ENCODE measurements around the gene PLCB4.

The PLCB4 gene

DNA sequence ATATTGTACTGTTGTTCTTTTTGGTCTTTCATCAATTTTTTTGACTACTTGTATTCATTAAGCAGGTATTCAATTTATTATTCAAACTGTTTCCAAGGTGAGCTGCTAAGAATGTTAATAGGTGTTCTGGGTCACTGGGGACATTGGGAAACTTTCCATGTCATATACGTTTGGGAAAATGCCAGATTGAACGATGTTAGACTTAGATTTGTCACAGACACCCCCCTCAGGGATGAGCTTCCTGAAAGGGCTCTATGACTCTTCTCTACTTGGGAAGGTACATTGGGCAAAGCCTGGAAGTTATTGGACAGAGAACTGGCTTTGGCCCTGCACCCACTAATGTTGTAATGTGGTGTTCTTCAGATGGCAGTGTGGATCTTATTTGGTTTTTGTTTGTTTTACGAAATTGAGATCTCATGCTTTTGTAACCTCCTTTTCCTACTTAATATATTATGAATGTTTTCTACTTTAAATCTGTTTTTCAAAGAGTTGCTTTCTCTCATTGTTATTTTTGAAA, 42.1 kb downstream of the PLCB4 start:
- TF ChIP-seq, protein P1, sequence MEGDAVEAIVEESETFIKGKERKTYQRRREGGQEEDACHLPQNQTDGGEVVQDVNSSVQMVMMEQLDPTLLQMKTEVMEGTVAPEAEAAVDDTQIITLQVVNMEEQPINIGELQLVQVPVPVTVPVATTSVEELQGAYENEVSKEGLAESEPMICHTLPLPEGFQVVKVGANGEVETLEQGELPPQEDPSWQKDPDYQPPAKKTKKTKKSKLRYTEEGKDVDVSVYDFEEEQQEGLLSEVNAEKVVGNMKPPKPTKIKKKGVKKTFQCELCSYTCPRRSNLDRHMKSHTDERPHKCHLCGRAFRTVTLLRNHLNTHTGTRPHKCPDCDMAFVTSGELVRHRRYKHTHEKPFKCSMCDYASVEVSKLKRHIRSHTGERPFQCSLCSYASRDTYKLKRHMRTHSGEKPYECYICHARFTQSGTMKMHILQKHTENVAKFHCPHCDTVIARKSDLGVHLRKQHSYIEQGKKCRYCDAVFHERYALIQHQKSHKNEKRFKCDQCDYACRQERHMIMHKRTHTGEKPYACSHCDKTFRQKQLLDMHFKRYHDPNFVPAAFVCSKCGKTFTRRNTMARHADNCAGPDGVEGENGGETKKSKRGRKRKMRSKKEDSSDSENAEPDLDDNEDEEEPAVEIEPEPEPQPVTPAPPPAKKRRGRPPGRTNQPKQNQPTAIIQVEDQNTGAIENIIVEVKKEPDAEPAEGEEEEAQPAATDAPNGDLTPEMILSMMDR (IDR thresholded peaks at IDR 0.05; ENCODE audit: insufficient read depth, low read depth, low read length, missing control alignments) = no peak
- no peak for DNase-seq (ENCODE audit: low read depth)
- no peak overlapping the region for H3K4me3 ChIP-seq (ENCODE audit: low read length)

DNA sequence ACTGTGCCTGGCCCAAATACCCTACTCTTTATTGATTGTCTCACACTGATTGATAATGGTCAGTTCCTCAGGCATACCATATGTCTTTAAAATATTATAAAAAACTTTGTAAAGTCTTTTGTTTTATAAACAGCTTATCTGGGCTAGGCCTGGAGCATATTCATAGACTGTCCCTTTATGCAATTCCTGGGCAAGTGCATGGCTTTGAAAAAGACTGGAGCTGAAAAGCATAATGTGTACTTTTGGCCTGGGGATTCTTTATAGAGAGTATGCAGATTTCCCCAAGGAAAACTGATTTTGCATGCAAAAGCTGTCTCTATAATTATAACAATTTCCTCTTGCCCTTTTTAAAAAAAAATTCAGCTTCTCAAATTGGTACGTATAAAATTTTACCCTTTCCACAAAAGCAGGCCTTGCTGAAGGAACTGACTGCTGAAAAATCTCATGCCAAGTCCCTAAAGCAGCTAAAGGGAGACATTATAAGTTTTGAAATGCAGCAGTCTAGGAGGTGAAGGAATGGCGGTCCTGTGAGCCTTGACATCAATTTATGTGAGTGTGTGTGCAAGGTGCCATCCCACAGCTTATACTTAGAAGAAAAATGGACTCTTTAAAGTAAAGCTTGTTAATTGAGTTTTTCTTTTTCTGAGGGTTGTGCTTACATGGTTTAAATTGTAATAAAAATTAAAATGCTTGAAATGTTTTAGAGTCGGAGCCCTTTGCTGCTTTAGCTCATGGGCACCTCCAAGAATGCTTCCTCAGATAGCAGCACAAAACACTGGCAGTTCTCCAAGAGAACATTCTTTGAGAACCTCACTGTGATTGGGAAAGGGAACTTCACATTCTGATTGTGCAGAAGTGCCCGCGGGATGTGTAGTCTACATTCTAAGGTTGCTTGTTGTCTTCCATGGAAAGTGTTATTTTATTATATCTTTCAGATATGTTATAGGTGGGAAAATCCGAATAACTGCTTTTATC, 43.9 kb downstream of the PLCB4 start:
- H3K4me3 ChIP-seq (ENCODE audit: low read length) = no peak overlapping the region
- TF ChIP-seq, protein P1 (IDR thresholded peaks at IDR 0.05; ENCODE audit: insufficient read depth, low read depth, low read length, missing control alignments) = no peak
- DNase-seq (ENCODE audit: low read depth) = peak; percentile 61

DNA sequence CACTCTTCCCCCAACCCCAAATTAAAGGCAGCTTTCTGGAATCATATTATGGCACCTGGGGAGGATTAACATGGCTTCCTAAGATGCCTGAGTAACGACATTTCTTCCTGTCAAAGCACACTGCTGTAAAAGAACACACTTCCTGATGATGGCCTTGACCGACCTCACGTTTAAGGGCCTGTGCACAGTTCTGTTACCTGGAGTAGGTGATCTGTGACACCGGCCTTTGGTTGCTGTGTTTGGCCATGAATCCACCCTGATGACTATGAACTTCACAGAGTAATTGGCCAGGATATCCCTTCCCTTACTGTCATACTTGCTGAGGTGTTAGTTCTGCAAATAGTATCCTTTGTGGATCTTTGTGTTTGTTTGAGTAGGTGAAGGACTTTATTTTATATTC, 45.8 kb downstream of the PLCB4 start:
- TF ChIP-seq, protein P1 (IDR thresholded peaks at IDR 0.05; ENCODE audit: insufficient read depth, low read depth, low read length, missing control alignments) = no peak
- DNase-seq (ENCODE audit: low read depth) = no peak
- no peak overlapping the region for H3K4me3 ChIP-seq (ENCODE audit: low read length)

DNA sequence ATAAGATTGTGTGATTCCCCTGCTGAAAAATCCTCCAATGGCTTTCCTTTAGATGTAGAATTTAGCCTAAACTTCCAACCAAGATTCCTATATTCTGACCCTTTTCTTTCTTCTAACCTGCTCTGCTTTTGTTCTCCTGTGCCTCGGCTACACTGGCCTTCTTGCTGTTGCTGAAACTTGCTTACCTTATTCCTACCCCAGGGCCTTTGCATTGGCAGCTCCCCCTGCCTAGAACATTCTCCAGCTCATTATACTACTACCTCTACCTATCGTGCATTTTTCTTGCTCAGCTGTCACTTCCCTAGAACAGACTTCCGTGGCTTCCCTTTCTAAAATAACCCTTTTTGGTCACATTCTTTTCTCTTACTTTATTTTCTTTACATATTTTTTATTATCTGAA, 48.7 kb downstream of the PLCB4 start:
- no peak for DNase-seq (ENCODE audit: low read depth)
- TF ChIP-seq, protein P1 (IDR thresholded peaks at IDR 0.05; ENCODE audit: insufficient read depth, low read depth, low read length, missing control alignments) = no peak
- no peak overlapping the region for H3K4me3 ChIP-seq (ENCODE audit: low read length)

DNA sequence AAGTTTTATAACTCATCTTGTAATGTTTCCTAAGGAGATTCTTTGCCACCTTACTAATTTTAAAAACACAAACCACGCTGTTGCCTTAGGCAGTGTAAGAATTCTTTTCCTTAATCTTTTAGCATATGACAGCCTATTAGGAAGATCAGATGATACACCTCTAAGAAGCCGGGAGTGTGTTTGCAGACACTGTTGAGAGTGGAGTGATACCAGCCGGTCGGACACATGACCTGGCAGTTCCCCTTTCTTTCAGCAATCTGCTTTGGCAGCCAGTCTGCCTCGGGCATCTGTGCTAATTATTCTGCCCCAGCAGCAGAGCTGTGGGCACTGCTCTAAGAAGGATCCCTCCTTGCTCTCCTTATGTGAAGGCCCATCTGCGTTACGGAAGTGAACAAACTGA, 50.9 kb downstream of the PLCB4 start:
- TF ChIP-seq, protein P1 (IDR thresholded peaks at IDR 0.05; ENCODE audit: insufficient read depth, low read depth, low read length, missing control alignments) = no peak
- H3K4me3 ChIP-seq (ENCODE audit: low read length) = no peak overlapping the region
- DNase-seq (ENCODE audit: low read depth) = peak; percentile 94

DNA sequence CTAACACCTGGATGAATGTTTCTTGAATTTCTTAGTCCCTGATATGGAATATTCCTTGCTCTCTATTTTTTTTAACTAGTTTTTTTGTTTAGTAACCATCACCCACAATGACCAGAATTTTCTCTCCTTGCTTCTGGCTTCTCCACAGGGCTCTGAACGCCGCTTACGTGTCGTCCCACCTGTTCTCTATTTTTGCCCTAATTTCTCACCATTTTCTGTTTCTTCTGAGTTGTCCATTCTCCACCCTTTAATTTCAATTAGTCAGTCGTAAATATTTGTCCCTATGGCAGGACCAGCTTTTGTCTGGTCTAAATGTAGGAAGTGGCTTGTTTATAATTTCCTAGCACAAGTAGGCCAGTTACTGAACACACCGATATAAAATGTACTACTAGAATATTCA, 52.3 kb downstream of the PLCB4 start:
- DNase-seq (ENCODE audit: low read depth) = no peak

More for the DNA sequence above, 52.3 kb downstream of the PLCB4 start:
- H3K4me3 ChIP-seq (ENCODE audit: low read length) = no peak overlapping the region
- TF ChIP-seq, protein P1 (IDR thresholded peaks at IDR 0.05; ENCODE audit: insufficient read depth, low read depth, low read length, missing control alignments) = no peak
